HG03280 (cell line): ENCODE results near the gene HDAC4.

ENCODE experiments used
- ATAC-seq: cut with Tn5 transposase; IDR thresholded peaks from one replicate; pipeline ENCODE4 v1.9.1; 2021; ENCODE audit warnings: mild to moderate bottlenecking, moderate library complexity; ENCODE audit not compliant: unreplicated experiment

The HDAC4 gene

DNA sequence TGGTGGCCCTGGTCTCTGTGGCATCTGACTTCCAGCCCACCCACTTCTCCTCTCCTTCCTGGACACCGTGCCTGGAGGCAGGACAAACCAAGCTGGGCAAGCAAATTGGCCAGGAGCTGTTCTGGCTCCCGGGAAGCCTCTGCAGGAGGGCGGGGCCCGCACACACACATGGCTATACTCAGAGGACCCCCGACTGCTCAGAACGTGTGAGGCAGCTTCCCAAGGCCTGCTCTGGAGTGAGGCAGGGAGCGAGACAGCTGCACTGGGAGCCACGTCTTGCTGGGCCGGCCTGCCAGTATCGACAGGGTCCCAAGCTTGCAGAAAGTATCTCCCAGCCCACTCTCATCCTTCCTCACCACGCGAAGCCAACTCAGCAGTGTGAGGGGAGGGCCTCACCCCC, 295.6 kb downstream of the HDAC4 start:
- ATAC-seq, result no peak

DNA sequence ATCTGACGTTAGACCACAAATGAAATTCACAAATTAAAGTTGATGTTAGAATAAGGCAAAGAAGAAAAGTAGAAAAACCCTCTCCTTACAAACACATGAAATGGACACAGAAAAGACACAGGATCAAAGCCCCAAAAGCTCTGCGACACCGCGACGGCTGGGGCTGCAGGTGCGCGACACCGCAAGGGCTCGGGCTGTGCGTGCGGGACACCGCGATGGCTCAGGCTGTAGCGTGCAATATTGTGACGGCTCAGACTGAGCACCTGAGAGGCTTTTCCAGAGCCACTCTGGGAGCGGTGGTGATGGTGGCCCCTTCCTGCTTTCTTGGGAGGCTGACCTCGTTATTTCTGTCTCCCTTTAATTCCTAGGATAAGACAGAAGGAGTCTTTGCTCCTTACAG, 296.0 kb downstream of the HDAC4 start:
- ATAC-seq, result no peak

DNA sequence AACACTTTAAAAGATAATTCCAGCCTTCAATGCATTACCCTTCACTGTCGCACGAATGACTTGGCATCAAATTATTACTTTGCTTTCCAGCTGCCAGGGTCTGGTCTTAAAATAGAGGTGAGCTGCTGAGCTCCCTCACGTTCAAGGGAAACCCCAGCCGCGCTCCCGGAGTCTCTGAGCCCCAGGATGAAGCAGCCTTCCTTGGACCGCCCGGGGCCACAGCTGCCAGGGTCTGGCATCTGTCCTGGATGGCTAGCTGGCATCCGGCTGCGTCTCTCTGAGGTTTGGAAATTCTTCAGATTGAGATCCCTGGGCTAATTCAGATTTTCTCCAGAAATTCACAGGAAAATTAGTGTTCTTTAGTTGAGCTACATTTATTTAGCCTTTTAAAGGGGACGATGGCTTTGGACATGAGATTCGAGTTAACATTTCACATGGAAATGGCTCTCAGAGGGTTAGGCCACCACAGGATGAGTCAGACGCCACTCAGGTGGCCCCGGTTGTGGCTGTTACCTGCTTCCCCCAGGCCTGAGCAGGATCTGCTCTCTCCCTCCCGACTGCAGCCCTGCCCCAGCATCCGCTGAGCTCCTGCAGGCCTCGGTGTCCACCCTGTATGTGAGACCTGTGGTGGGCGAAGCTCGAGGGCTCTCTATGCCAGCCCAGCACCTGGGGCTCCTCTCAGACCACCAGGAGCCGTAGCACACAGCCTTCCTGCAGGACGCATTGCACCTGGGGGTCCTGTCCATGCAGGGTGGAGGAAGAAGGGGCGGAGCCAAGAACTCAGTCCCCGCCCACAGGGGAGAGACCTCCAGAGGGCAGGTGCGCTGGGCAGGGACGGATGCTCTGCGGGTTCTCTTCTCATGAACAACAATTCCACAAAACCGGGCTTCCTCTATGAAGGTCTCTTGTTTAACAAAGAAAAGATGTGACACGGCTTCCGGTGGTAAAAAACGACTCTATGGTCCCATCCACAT, 297.4 kb downstream of the HDAC4 start:
- no peak for ATAC-seq

DNA sequence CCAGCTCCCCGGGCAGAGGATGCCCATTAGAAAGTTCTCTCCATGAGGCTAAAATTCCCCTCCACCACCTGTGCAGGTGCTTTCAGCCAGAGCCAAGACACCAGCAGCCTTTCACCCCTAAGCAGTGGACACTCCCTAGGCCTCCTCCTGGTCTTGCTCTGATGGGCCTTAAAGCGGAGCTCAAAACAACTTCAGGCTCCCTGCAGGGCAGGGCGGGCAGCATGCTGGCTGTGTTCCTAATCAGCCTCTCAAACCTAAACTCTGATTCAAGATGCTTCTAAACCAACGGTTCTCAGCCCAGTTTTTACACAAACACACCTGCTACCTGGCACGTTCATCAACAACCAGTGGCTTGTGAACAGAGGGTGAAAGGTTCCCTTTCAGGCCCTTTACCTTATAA, 298.6 kb downstream of the HDAC4 start:
- ATAC-seq, result no peak

DNA sequence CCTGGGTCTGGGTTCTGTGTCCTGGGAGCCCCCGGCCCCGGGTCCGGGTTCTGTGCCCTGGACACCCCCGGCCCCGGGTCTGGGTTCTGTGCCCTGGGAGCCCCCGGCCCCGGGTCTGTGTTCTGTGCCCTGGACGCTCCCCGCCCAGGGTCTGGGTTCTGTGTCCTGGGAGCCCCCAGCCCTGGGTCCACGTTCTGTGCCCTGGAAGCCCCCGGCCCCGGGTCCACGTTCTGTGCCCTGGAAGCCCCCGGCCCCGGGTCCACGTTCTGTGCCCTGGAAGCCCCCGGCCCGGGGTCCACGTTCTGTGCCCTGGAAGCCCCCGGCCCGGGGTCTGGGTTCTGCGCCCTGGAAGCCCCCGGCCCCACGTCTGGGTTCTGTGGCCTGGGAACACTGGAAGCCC, 299.0 kb downstream of the HDAC4 start:
- no peak for ATAC-seq

DNA sequence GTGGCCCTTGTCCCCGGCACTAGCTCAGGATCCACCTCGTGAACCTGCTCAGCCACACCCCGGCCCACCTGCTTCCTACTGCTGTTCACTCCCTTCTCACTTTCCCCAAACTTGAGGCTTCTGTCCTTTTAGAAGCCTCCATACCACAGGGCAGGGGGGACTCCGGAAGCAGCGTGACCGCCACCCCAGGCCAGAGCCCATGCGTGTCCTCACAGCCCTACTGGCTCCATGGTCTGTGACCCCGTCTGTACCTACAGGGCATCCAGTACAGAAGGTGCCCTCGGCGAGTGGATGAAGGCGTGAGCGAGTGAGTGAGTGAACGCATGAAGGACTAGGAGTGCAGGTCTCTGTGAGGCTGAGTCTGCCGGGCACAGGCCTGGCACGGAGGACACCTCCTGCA, 299.7 kb downstream of the HDAC4 start:
- no peak for ATAC-seq

DNA sequence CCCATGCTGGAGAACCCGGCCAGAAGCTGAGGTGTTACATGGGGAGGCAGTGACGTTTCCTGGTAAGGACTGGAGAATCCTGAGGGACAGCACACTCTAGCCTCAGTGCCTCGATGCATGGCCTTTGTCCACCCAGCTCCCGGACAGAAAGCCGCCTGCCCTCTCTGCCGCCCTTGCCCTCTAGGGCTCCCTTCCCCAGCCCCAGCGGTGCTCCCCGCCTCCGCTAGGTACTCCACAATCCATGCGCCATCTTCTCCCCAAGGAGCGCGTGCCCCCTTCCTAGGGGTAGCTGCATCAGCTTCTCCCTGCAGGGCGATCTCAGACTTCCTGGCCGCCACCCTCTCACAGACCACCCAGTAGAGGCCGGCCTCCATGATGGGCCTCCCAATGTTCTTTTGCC, 301.3 kb downstream of the HDAC4 start:
- ATAC-seq, result no peak

DNA sequence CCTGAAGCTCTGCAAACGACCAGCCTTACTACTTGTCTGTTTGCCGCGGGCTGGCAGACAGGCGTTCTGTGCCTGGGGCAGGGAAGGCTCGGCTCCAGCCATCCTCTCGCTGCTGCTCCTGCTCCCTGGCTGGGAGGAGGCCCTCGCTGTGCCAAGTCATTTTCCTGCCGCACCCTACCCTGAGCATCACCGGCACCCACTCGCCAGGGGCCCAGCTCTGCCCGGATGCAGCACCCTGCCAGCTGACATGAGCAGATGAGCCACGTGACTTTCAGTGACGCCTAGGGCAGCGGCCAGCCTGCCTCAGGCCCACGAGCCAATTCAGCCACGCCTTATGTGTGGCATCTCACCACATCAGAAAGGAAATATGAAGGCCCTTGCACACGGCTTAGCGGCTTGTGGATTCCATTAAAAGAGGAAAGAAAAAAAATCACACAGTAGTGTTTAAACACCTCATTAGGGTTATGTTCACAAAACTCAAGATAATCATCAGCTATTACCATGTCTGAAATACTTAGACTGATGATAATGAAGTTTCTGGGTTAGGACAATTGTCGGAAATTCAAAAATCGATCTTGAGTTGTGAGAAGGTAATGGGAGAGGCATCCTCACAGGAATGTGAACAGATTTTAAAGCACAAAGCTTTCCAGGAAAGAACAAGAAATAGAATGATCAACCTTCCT, 302.4 kb downstream of the HDAC4 start:
- no peak for ATAC-seq

DNA sequence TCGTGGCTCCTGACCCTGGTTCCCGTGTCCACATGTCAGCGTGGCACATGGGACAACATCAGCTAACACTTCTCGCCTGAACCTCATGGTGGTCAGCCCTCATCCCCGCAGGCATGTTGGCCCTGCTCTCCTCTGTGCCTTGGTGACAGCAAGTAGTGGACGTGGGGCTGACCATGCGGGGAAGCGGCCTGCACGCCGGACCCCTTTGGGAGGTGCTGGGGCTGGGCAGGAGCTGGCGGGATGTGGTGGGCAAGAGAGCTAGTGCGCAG, 303.5 kb downstream of the HDAC4 start:
- no peak for ATAC-seq

DNA sequence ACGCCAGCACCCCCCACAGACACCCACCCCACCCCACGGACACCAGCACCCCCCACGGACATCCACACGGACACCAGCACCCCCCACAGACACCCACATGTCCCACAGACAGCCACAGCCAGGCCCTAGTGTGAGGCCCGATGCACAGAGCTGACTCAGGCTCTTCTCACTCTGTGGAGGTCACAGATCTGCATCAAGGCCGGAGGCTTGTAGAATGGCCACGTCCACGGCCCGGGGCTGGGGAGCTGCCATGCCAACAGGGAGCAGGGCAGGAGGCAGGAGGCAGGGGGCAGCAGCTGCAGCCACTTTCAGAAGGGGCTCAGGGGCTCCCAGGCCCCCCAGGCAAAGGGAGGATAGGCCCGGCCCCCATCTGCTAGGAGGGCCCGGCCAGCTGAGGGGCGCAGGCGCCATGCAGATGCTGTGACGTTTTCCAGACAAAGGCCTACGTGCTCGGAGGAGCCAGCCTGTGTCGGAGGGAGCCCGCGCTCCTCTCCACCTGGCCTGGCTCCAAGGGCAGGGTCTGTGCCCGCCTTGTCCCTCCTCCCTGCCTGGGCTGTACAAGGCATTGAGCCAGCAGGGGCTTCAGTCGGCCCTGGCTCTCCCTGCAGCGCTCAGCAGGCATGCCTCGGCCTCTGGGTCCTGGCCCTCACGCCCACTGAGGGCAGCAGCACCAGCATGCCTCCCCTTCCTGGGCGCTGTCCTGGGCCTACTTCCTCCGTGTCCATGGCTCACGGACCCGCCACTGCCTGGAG, 304.0 kb downstream of the HDAC4 start:
- no peak for ATAC-seq

DNA sequence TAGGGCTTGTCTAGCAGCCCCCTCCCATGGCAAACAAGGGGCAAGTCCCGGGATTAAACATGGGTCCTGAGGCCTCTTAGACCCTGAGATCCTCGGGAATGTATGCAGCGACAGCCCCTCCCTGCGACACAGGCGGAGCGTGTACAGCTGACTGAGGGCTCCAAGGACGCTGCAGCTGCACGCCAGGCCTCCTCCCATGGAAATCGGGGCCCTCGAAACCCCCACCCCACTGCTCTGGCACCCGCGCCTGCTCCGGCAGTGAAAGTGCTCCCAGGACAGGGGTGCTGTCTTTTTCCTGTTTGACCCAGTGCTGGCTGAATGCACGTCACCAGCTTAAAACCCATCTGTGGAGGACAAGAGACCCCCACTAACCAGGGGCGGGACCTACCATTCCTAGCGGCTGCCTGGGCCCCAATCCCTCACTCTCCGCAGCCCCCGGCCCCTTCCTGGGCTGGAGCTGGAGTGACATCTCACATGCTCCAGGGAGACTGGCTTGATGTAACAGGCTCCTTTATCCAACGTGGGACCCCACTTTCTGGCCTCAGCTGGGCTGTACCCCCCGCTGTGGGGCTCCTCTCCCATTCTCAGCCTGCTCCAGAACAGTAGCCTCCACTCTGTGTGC, 305.2 kb downstream of the HDAC4 start:
- no peak for ATAC-seq

DNA sequence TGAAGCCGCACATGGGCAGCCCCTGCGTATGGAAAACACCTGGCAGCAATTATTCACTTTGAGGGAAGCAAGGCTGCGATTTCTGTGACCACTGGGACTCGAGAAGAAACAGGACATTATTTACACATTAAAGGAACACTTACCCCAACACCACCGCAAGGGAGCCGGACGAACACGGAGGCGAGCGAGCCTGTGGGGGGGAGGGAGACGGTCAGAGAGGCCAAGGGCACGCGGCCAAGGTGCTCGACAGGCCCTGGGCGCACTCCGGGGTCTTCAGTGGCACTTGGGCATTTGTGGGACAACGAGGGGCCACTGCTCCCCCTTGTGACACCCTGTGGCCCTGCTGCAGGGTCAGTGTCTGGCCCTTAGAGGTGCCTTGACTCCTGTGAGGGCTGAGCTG, 306.0 kb downstream of the HDAC4 start:
- no peak for ATAC-seq

DNA sequence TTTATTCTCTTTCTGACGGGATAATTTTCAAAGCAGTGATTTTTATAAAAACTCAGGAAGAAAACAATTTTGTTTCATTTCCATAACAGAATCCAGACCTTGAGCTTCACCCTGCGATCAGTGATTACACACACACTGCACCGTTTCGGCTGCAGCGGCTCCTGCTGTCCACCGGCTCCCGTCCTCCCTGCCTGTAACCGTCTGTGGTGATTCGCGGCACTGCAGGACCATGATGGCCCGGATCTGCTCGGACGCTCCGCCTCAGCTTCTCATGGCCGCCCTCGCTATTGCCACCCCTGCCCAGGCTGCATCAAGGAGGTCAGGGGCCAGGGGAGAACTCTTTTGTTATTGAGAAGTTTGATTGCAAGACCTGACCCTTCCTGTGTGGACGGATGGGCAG, 306.9 kb downstream of the HDAC4 start:
- no peak for ATAC-seq

DNA sequence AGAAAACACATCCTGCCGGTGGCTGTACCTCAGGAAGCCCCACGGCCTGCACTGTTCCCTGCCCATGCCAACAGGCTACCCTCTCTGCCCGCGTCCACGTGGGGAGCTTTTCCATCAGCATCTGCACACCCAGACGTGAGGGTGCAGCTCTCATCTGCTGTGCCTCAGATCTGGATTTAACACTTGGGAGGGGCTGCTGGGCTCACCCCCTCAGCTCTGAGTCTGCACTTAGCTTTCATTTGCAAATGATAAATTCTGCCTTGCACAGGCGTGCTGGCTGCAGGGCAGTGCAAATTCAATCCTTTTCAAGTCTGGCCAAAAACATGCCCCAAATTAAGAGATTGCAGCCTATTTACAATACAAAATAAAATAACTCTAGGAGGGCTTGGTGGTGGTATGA, 307.3 kb downstream of the HDAC4 start:
- ATAC-seq, result no peak

DNA sequence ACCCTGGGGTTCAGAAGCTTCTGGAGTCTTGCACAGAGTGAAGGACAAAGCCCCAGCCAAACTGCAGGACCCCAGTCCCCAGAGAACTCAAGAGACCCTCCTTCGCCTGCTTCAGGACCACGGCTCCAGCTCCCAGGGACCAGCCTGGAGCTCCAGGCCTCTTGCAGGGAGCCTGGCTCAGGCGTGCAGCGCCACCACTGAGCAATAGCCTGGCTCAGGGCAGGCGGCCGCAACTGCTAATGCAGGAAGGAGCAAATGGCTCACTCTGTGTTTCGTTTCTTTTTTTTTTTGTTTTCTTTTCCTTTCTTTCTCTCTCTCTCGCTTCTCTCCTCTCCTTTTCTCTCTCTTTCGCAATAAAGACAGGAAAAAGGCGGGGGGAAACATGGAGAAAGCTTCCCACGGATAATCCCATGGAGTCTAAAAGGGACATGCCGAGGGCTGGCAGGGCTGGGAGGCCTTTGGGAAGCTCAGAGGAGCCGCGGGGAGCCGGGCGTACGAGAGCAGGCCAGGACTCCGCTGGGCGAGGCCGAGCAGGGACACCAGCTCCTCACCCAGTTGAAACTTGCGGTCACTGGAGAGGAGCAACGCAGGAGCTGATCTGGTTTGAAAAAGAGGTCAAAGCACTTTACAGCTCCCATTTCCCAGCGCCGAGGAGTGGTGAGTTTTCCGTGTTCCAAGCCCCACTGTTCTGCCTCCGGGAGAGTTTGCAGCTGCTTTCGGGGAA, 308.1 kb downstream of the HDAC4 start:
- ATAC-seq, result no peak

DNA sequence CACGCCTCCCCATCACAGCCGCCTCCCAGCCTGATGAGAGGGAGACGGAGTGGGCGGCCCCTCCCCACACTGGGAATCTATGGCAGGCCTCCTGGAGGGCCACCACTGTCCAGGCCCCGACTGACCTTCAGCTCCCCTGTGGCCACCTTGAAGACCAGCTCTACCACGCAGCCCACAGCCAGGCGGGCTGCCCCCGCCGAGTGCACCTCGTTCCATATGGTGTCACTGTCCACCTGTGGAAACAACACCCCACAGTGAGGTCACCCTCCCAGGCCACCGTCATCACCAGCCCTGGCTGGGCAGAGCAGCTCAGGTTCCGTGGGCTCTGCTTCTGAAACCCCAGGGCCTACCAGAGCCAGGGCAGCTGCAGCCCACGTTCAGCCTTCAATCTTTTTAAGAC, 310.9 kb downstream of the HDAC4 start:
- no peak for ATAC-seq

DNA sequence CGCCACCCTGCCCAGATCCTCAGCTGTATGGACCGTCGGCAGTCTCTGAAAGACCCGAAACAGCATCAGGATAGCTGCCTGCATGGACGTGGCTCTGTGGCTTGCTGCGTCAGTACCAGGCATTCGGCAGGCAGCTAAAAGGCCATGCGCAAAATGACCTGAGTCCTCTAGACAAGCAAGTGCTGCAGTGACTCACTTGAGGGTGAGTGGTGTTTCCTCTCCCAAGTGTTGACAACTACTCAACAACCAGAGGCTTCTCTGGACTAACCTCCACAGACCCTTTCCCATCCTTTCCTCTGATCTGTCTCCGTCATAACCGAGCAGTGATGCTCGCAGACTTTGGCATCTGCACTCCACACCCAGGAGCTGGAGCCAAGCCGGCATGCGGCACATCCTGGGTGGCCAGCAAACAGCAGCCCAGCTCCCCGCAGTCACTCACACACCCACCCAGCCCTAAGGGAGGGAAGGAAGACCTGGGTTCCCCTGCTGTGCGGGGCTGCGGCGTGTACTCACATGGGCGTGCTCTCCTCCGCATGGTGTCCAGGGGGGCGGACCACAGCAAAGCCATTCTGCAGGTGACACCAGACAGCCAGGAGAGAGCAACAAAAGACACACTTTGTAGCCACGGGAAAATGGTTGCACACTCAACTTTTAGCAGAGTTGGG, 313.6 kb downstream of the HDAC4 start:
- no peak for ATAC-seq

DNA sequence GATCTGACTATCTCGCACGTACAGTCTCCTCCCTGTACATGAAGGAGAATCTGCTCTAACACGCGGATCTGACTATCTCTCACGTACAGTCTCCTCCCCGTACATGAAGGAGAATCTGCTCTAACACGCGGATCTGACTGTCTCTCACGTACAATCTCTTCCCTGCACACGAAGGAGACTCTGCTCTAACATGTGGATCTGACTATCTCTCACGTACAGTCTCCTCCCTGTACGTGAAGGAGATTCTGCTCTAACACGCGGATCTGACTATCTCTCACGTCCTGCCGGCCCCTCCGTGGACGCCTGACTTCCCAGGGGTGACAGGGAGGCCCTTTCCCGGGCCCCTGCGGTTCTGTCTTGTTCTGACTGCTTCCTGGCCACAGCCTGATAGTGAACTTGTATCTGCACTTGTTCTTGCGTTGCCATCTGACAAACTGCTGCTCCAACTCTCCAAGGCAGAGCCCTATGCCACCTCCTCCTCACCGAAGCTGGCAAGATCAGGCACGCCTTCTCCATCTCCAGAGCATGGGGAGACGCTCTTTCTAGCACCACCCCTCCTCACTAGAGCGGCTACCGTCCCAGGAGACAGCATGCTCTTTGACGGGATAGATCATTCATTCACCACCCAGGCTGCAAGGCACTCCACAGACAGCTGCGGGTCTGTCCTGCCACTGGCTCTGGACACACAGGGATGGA, 314.3 kb downstream of the HDAC4 start:
- ATAC-seq, result no peak

DNA sequence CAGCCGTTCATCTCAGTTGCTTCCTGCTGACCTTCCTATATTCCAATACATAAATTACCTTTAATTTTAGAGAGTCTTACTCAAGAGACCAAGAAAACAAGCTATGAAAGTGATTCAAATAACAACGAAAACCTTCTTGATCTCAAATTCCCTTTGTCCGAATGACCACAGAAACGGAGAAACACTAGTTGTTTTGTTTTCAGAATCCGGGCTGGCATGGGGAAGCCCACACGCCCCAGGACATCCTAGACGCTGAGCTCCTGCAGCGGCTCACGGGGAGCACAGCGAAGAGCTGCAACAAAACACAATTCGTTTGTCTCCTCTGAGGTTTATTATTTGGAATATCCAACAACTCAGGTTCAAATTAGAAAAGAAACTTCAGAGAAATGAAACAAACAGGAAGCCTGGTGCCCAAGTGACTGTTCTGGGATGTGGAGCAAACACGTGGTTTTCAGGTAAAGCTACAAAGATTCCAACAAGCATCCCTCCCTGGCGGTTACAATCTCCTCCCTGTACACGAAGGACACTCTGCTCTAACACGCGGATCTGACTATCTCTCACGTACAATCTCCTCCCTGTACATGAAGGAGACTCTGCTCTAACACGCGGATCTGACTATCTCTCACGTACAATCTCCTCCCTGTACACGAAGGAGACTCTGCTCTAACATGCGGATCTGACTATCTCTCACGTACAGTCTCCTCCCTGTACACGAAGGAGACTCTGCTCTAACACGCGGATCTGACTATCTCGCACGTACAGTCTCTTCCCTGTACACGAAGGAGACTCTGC, 315.4 kb downstream of the HDAC4 start:
- no peak for ATAC-seq
